H1 (cell line): ENCODE data around the gene A4GALT. TPM values are rescaled to one million over a fixed set of nuclear protein-coding genes. Genes with fewer than 3 reads are reported as not detected.

Source experiments
- CTCF ChIA-PET: fragments of 300-600 bp; sonication (Branson Sonifier 250); formaldehyde crosslinking; loops from one replicate; lab custom pipeline; 2021; ENCODE audit not compliant: partially characterized antibody; lab: Charles Lee
- POLR2A ChIA-PET: fragments of 300-600 bp; sonication (Branson Sonifier 250); formaldehyde crosslinking; loops from one replicate; lab custom pipeline; 2021; ENCODE audit warnings: inconsistent platforms; ENCODE audit not compliant: partially characterized antibody; lab: Charles Lee
- DNase-seq, 2 experiments: peaks; one replicate each; pipeline versions ENCODE4 v3.0.0 to v3.0.0-alpha.2; 2010 to 2022; ENCODE audit warnings: low spot score in 2 of 2, low read depth in 1 of 2, mixed read lengths in 1 of 2
- FAIRE-seq: peaks from 2 replicates; lab custom pipeline; 2011; peaks lifted over from hg19 to GRCh38; lab: Jason Lieb, UNC
- H2AFZ ChIP-seq: 2 replicates; pipeline ENCODE4 v1.8.1; 2012; ENCODE audit warnings: low read length, inconsistent platforms
- H2AK5ac ChIP-seq: 2 replicates; pipeline ENCODE4 v1.6.1; 2013; ENCODE audit warnings: low read depth, low read length
- H2BK120ac ChIP-seq: replicated peaks from 2 replicates; pipeline ENCODE3; 2013; ENCODE audit warnings: low read depth, low read length, inconsistent platforms
- H2BK12ac ChIP-seq: 2 replicates; pipeline ENCODE4 v1.6.1; 2013; ENCODE audit warnings: low read depth, low read length
- H2BK15ac ChIP-seq: 2 replicates; pipeline ENCODE4 v1.6.1; 2013; ENCODE audit warnings: low read length
- H2BK20ac ChIP-seq: 2 replicates; pipeline ENCODE4 v1.6.1; 2013; ENCODE audit warnings: low read length
- H2BK5ac ChIP-seq: 2 replicates; pipeline ENCODE4 v1.6.1; 2013; ENCODE audit warnings: low read depth, low read length
- H3K14ac ChIP-seq: 2 replicates; pipeline ENCODE4 v1.6.1; 2013; ENCODE audit warnings: inconsistent platforms; ENCODE audit not compliant: insufficient read length
- H3K18ac ChIP-seq: 2 replicates; pipeline ENCODE4 v1.6.1; 2013; ENCODE audit warnings: low read length; ENCODE audit errors: extremely low read depth
- H3K23ac ChIP-seq: 2 replicates; pipeline ENCODE4 v1.6.1; 2013; ENCODE audit warnings: inconsistent platforms; ENCODE audit not compliant: insufficient read length
- H3K23me2 ChIP-seq: 2 replicates; pipeline ENCODE4 v1.6.1; 2013; ENCODE audit warnings: low read depth, low read length
- H3K27ac ChIP-seq: 2 replicates; pipeline ENCODE4 v1.6.1; 2011; ENCODE audit warnings: low read depth, low read length, inconsistent platforms
- H3K27me3 ChIP-seq, 4 experiments: replicated peaks in 1 of 4; 1 replicate in 1 of 4; 2 replicates in 3 of 4; pipeline versions ENCODE4 v1.6.1 to v1.8.1; 2011 to 2013; ENCODE audit warnings: low read length in 3 of 4, mild to moderate bottlenecking in 3 of 4, inconsistent platforms in 2 of 4, mixed read lengths in 2 of 4, moderate library complexity in 1 of 4; ENCODE audit not compliant: control insufficient read depth in 3 of 4, insufficient read depth in 3 of 4; ENCODE audit errors: extremely low read depth in 1 of 4
- H3K36me3 ChIP-seq, 4 experiments: 2 replicates each; pipeline versions ENCODE4 v1.6.1 to v1.8.1; 2011 to 2013; ENCODE audit warnings: mild to moderate bottlenecking in 4 of 4, low read length in 3 of 4, moderate library complexity in 2 of 4, control low read depth in 1 of 4, inconsistent platforms in 1 of 4; ENCODE audit not compliant: insufficient read depth in 4 of 4, control insufficient read depth in 2 of 4
- H3K4ac ChIP-seq: replicated peaks from 2 replicates; pipeline ENCODE3; 2013; ENCODE audit warnings: low read length, low read depth, mixed read lengths, inconsistent platforms; ENCODE audit not compliant: insufficient read length
- H3K4me1 ChIP-seq, 4 experiments: replicated peaks in 1 of 4; 1 replicate in 1 of 4; 2 replicates in 3 of 4; pipeline versions ENCODE4 v1.6.1 to v1.8.1; 2011 to 2013; ENCODE audit warnings: low read length in 3 of 4, inconsistent platforms in 2 of 4, mixed read lengths in 1 of 4; ENCODE audit not compliant: insufficient read depth in 4 of 4, control insufficient read depth in 3 of 4
- H3K4me2 ChIP-seq, 2 experiments: 2 replicates each; pipeline versions ENCODE4 v1.6.1 to v1.8.1; 2011 to 2013; ENCODE audit warnings: low read depth in 2 of 2, low read length in 2 of 2, control low read depth in 1 of 2, inconsistent platforms in 1 of 2, mild to moderate bottlenecking in 1 of 2; ENCODE audit not compliant: insufficient read depth in 1 of 2
- H3K4me3 ChIP-seq, 4 experiments: fragments of 200-600, 300-600 bp in 1 of 4; sonication (generic), shearing (Covaris generic), sonication (Bioruptor Twin) in 1 of 4; 2 replicates each; pipeline versions ENCODE4 v1.5.1 to v1.8.1; 2011 to 2016; ENCODE audit warnings: low read length in 4 of 4, low read depth in 3 of 4, control low read depth in 2 of 4, inconsistent platforms in 2 of 4, mild to moderate bottlenecking in 2 of 4, mixed read lengths in 1 of 4, moderate library complexity in 1 of 4; ENCODE audit not compliant: insufficient read depth in 2 of 4; ENCODE audit errors: extremely low read depth in 1 of 4
- H3K56ac ChIP-seq: replicated peaks from 2 replicates; pipeline ENCODE3; 2013; ENCODE audit warnings: low read depth, mild to moderate bottlenecking, mixed read lengths, low read length, inconsistent platforms; ENCODE audit not compliant: insufficient read length
- H3K79me1 ChIP-seq: 2 replicates; pipeline ENCODE4 v1.6.1; 2013; ENCODE audit warnings: low read depth, low read length, control low read depth
- H3K79me2 ChIP-seq, 2 experiments: 2 replicates each; pipeline versions ENCODE4 v1.6.1 to v1.8.1; 2012 to 2013; ENCODE audit warnings: low read length in 2 of 2, mild to moderate bottlenecking in 2 of 2, inconsistent platforms in 1 of 2; ENCODE audit not compliant: insufficient read depth in 2 of 2, control insufficient read depth in 1 of 2
- H3K9ac ChIP-seq, 4 experiments: replicated peaks in 1 of 4; 1 replicate in 1 of 4; 2 replicates in 3 of 4; pipeline versions ENCODE4 v1.6.1 to v1.8.1; 2011 to 2013; ENCODE audit warnings: low read depth in 3 of 4, low read length in 3 of 4, control low read depth in 2 of 4, mild to moderate bottlenecking in 2 of 4, moderate library complexity in 2 of 4, inconsistent platforms in 1 of 4; ENCODE audit errors: extremely low read depth in 1 of 4
- H3K9me3 ChIP-seq, 2 experiments: 2 replicates each; pipeline versions ENCODE4 v1.6.1 to v1.8.1; 2012 to 2013; ENCODE audit warnings: mild to moderate bottlenecking in 2 of 2, moderate library complexity in 2 of 2, control low read depth in 1 of 2, inconsistent platforms in 1 of 2, low read depth in 1 of 2, low read length in 1 of 2, mixed read lengths in 1 of 2; ENCODE audit not compliant: insufficient read depth in 2 of 2
- H4K20me1 ChIP-seq, 2 experiments: replicated peaks in 1 of 2; 2 replicates each; pipeline versions ENCODE3 to v1.8.1; 2011 to 2013; ENCODE audit warnings: inconsistent platforms in 2 of 2, low read length in 2 of 2, mild to moderate bottlenecking in 1 of 2; ENCODE audit not compliant: insufficient read depth in 2 of 2, control insufficient read depth in 1 of 2
- H4K5ac ChIP-seq: 2 replicates; pipeline ENCODE4 v1.6.1; 2013; ENCODE audit warnings: low read length, low read depth, mixed read lengths, inconsistent platforms; ENCODE audit not compliant: insufficient read length
- H4K8ac ChIP-seq: 2 replicates; pipeline ENCODE4 v1.8.0; 2013; ENCODE audit warnings: mild to moderate bottlenecking, moderate library complexity, low read length, inconsistent platforms; ENCODE audit not compliant: insufficient read depth; ENCODE audit errors: extremely low read depth
- H4K91ac ChIP-seq: replicated peaks from 2 replicates; pipeline ENCODE3; 2013; ENCODE audit warnings: low read length, mixed read lengths, inconsistent platforms; ENCODE audit not compliant: insufficient read length
- ASH2L ChIP-seq: fragments of 200-600, 300-600 bp; sonication (generic); IDR thresholded peaks from one replicate; pipeline ENCODE4 v1.7.1; 2017; ENCODE audit warnings: low read length
- ATF2 ChIP-seq: IDR thresholded peaks from 2 replicates; pipeline ENCODE4 v1.6.1; 2012; ENCODE audit warnings: low read length, inconsistent platforms
- CBX5 ChIP-seq: fragments of 300-800, 300-1000 bp; sonication (generic); IDR thresholded peaks from 2 replicates; pipeline ENCODE4 v1.7.1; 2016; ENCODE audit warnings: antibody characterized with exemption, low read length, low read depth
- CHD2 ChIP-seq: IDR thresholded peaks from 2 replicates; pipeline ENCODE4 v1.6.1; 2012; ENCODE audit warnings: low read length, improper control_type of control experiment
- GABPA ChIP-seq: IDR thresholded peaks from 2 replicates; pipeline ENCODE4 v1.6.1; 2011; ENCODE audit warnings: mild to moderate bottlenecking, low read length, moderate library complexity, borderline replicate concordance; ENCODE audit not compliant: insufficient read depth
- HDAC6 ChIP-seq: IDR thresholded peaks from one replicate; pipeline ENCODE4 v1.7.1; 2012; ENCODE audit warnings: low read depth, mild to moderate bottlenecking, inconsistent platforms, low read length, moderate library complexity
- KDM4A ChIP-seq: IDR thresholded peaks from one replicate; pipeline ENCODE4 v1.7.1; 2012; ENCODE audit warnings: low read depth, mild to moderate bottlenecking, moderate library complexity, low read length, inconsistent platforms; ENCODE audit not compliant: severe bottlenecking
- MAX ChIP-seq: IDR thresholded peaks from 2 replicates; pipeline ENCODE4 v1.6.1; 2012; ENCODE audit warnings: inconsistent platforms
- NRF1 ChIP-seq: IDR thresholded peaks from 2 replicates; pipeline ENCODE4 v1.6.1; 2011; ENCODE audit warnings: mild to moderate bottlenecking, low read depth, low read length, improper control_type of control experiment
- POLR2AphosphoS5 ChIP-seq: IDR thresholded peaks from 2 replicates; pipeline ENCODE4 v1.6.1; 2011; ENCODE audit warnings: low read depth, low read length
- POU5F1 ChIP-seq: IDR thresholded peaks from 2 replicates; pipeline ENCODE4 v1.6.1; 2011; ENCODE audit warnings: low read depth, mild to moderate bottlenecking, low read length, moderate library complexity
- SP2 ChIP-seq: IDR thresholded peaks from 2 replicates; pipeline ENCODE4 v1.6.1; 2012; ENCODE audit warnings: mild to moderate bottlenecking, low read length, inconsistent platforms
- TAF1 ChIP-seq: IDR thresholded peaks from 2 replicates; pipeline ENCODE4 v1.6.1; 2011; ENCODE audit warnings: mild to moderate bottlenecking, low read depth, low read length
- TEAD4 ChIP-seq: IDR thresholded peaks from 2 replicates; pipeline ENCODE4 v1.6.1; 2012; ENCODE audit warnings: low read depth, low read length, inconsistent platforms, mixed read lengths
- WGBS, 2 experiments: shearing (Covaris generic) in 1 of 2; methylation state at CpG; one replicate each; pipeline versions ENCODE4 v1.1.6 to v1.1.7; 2013 to 2015; ENCODE audit warnings: low lambda C conversion rate in 2 of 2, mixed read lengths in 2 of 2, inconsistent platforms in 1 of 2, low coverage in 1 of 2, missing lambda C conversion rate in 1 of 2; ENCODE audit not compliant: insufficient replicate concordance in 2 of 2, insufficient coverage in 1 of 2, insufficient read length in 1 of 2; ENCODE audit errors: extremely low coverage in 1 of 2, missing lambda C conversion rate in 1 of 2; 5-methylcytosine and 5-hydroxymethylcytosine counted together
- polyA plus RNA-seq, 7 experiments: library from polyadenylated mRNA; depleted of rRNA in 3 of 7; stranded (reverse) in 5 of 7; unstranded in 2 of 7; fragments of >200 nt in 5 of 7; fragments of 200-250 nt in 2 of 7; gene quantifications; 1 replicate in 5 of 7; 2 replicates in 1 of 7; 4 replicates in 1 of 7; pipeline versions ENCODE4 v1.2.1 to v1.2.3, GENCODE V29; 2011 to 2013; ENCODE audit warnings: missing spikeins in 2 of 7, mixed read lengths in 2 of 7
- total RNA-seq: library from RNA; stranded (reverse); fragmentation: NEBNext Ultra II Directional; extraction: Animal tissue kit (Norgen Biotek cat#: 25700); gene quantifications from 2 replicates; pipeline ENCODE4 v1.2.1, GENCODE V29; 2021

Gene A4GALT
- total and polyA plus RNA-seq, 2 of the 8 experiments (the other 6 are each of a cell fraction or from before 2014, with no cell fraction given), result 7.2 to 13.8 TPM

- H3K4me3 ChIP-seq, result no peak overlapping the region
- H3K27ac ChIP-seq, result no peak overlapping the region
- H4K5ac ChIP-seq, result no peak overlapping the region
- H3K9ac ChIP-seq, result no peak overlapping the region
- 95% methylated on average over 10 of the region's 11 CpGs; no CpG with 5 or more reads in 1 of the 2 experiments for WGBS, 2 experiments
- no peak overlapping the region for H2BK5ac ChIP-seq
- H3K18ac ChIP-seq, result no peak overlapping the region
- H3K79me2 ChIP-seq, result no peaks in the 10 kb centered on the region
- H2BK12ac ChIP-seq, result no peak overlapping the region
- FAIRE-seq (no peak), DNase-seq (no peak)
- H2AFZ ChIP-seq, result no peak overlapping the region
- no peak overlapping the region for H3K14ac ChIP-seq
- no peak overlapping the region for H3K56ac ChIP-seq
- ChIA-PET CTCF (interaction anchor here (0.8 to 1.2 kb wide), 2 partner anchors 11 to 51 kb away, joined by 3 read pairs; no protein-coding TSS in a partner anchor), POLR2A (interaction anchor here (1.4 kb wide), 1 partner anchor 10 kb away, joined by 3 read pairs; no protein-coding TSS in a partner anchor)
- H3K9me3 ChIP-seq, result no peaks in the 10 kb centered on the region
- H3K4me1 ChIP-seq, result peaks cover 0 to 8% (median 4%) of the 10 kb centered on the region in 4 experiments; a peak in 4 of 7 replicates
- H3K4ac ChIP-seq, result no peak overlapping the region
- H2BK120ac ChIP-seq, result no peak overlapping the region
- no peaks in the 10 kb centered on the region for H3K23me2 ChIP-seq
- no peaks in the 10 kb centered on the region for H3K36me3 ChIP-seq
- H3K27me3 ChIP-seq, result no peaks in the 10 kb centered on the region
- H4K8ac ChIP-seq, result peak overlapping the region; percentile 88
- H4K20me1 ChIP-seq, result no peaks in the 10 kb centered on the region
- no peak overlapping the region for H2BK15ac ChIP-seq
- H2BK20ac ChIP-seq, result no peak overlapping the region
- H4K91ac ChIP-seq, result no peak overlapping the region
- no peak overlapping the region for H2AK5ac ChIP-seq
- H3K4me2 ChIP-seq, result no peak overlapping the region
- no peak overlapping the region for H3K23ac ChIP-seq
- no peaks in the 10 kb centered on the region for H3K79me1 ChIP-seq
- TF ChIP-seq POLR2AphosphoS5 (no peak), TAF1 (no peak), GABPA (no peak), MAX (no peak), CHD2 (no peak), CBX5 (no peak), KDM4A (no peak), TEAD4 (no peak), NRF1 (no peak), HDAC6 (no peak), ATF2 (no peak), SP2 (no peak), ASH2L (no peak), POU5F1 (no peak)
These were observed 48.5 kb upstream of the A4GALT start for GRCh38 chr22:42769238-42769573.
